GM12864 (cell line): ENCODE measurements around the gene HOXB1.
"Not testable (repeated sequence)": the region's sequence is repeated elsewhere in the genome, so short reads cannot be mapped to it uniquely, and the experiment has no call there.

ENCODE experiments used
- DNase-seq: peaks from one replicate; pipeline ENCODE4 v3.0.0-alpha.2; 2011; ENCODE audit warnings: low read depth
- H3K4me3 ChIP-seq: 2 replicates; pipeline ENCODE4 v1.5.1; 2011; ENCODE audit warnings: mild to moderate bottlenecking, low read depth, low read length, control low read depth
- TF ChIP-seq, protein P1 (sequence below): IDR thresholded peaks from 2 replicates; pipeline ENCODE4 v1.5.1; 2011; ENCODE audit warnings: low read depth, mild to moderate bottlenecking, moderate library complexity, low read length, control low read depth, inconsistent platforms; ENCODE audit errors: missing control alignments

The HOXB1 gene

GRCh38 chr17:48513666-48514455 is 16.9 kb downstream of the HOXB1 start:
- no peak for DNase-seq
- TF ChIP-seq, protein P1, sequence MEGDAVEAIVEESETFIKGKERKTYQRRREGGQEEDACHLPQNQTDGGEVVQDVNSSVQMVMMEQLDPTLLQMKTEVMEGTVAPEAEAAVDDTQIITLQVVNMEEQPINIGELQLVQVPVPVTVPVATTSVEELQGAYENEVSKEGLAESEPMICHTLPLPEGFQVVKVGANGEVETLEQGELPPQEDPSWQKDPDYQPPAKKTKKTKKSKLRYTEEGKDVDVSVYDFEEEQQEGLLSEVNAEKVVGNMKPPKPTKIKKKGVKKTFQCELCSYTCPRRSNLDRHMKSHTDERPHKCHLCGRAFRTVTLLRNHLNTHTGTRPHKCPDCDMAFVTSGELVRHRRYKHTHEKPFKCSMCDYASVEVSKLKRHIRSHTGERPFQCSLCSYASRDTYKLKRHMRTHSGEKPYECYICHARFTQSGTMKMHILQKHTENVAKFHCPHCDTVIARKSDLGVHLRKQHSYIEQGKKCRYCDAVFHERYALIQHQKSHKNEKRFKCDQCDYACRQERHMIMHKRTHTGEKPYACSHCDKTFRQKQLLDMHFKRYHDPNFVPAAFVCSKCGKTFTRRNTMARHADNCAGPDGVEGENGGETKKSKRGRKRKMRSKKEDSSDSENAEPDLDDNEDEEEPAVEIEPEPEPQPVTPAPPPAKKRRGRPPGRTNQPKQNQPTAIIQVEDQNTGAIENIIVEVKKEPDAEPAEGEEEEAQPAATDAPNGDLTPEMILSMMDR, result no peak
- no peak overlapping the region for H3K4me3 ChIP-seq

GRCh38 chr17:48513097-48513496 is 17.7 kb downstream of the HOXB1 start:
- DNase-seq, result no peak
- no peak overlapping the region for H3K4me3 ChIP-seq
- TF ChIP-seq, protein P1, result no peak

GRCh38 chr17:48510761-48511604 is 19.8 kb downstream of the HOXB1 start:
- DNase-seq, result peak; percentile 59
- no peak overlapping the region for H3K4me3 ChIP-seq
- TF ChIP-seq, protein P1, result no peak

GRCh38 chr17:48510381-48510760 is 20.4 kb downstream of the HOXB1 start:
- DNase-seq, result no peak
- TF ChIP-seq, protein P1, result no peak
- H3K4me3 ChIP-seq, result no peak overlapping the region

GRCh38 chr17:48509708-48510107 is 21.1 kb downstream of the HOXB1 start:
- not testable (repeated sequence) for DNase-seq, H3K4me3 ChIP-seq

DNA sequence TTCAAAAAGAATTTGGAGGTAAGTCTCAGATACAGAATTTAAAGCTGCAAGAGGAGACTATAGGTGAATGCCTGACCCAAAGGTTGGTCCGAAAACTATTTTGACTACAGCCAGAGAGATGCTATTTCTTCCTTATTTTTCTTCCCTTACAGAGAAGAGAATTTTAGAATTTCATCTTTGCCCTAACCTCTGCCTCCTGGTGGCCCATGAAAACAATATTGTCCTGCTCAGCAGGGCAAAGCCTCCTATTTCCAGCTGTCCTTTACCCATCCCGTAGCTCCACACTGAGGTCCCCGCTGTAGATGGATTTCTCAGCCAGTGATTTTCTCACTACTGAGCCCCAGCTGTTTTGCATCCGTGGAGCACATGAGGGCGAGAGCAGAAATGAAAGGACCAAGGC is 24.6 kb downstream of the HOXB1 start:
- DNase-seq, result no peak
- TF ChIP-seq, protein P1, result no peak
- H3K4me3 ChIP-seq, result no peak overlapping the region

GRCh38 chr17:48505788-48506187 is 25.0 kb downstream of the HOXB1 start:
- no peak overlapping the region for H3K4me3 ChIP-seq
- peak; percentile 77 for DNase-seq
- TF ChIP-seq, protein P1, result no peak
